BLaER1 (cell line): ENCODE data around the gene SESN3.
"Not testable (repeated sequence)": the region's sequence is repeated elsewhere in the genome, so short reads cannot be mapped to it uniquely, and the experiment has no call there.

Experiments
- H3K27ac ChIP-seq: shearing (Covaris generic); formaldehyde crosslinking; 2 replicates; pipeline ENCODE4 v1.8.1; 2022
- H3K27me3 ChIP-seq: shearing (Covaris generic); formaldehyde crosslinking; 2 replicates; pipeline ENCODE4 v1.8.1; 2022
- H3K36me3 ChIP-seq: shearing (Covaris generic); formaldehyde crosslinking; 2 replicates; pipeline ENCODE4 v1.8.1; 2022
- H3K4me1 ChIP-seq: shearing (Covaris generic); formaldehyde crosslinking; 2 replicates; pipeline ENCODE4 v1.8.1; 2022
- H3K4me2 ChIP-seq: shearing (Covaris generic); formaldehyde crosslinking; 2 replicates; pipeline ENCODE4 v1.8.1; 2022
- H3K4me3 ChIP-seq: shearing (Covaris generic); formaldehyde crosslinking; 2 replicates; pipeline ENCODE4 v1.8.1; 2022
- H3K9ac ChIP-seq: shearing (Covaris generic); formaldehyde crosslinking; 2 replicates; pipeline ENCODE4 v1.8.1; 2022
- H3K9me3 ChIP-seq: shearing (Covaris generic); formaldehyde crosslinking; 2 replicates; pipeline ENCODE4 v1.8.1; 2022
- H4K20me1 ChIP-seq: shearing (Covaris generic); formaldehyde crosslinking; 2 replicates; pipeline ENCODE4 v1.8.1; 2022
- Cebpa-rat ChIP-seq: shearing (Covaris generic); IDR thresholded peaks from 2 replicates; pipeline ENCODE4 v1.8.1; 2022

SESN3 gene

DNA sequence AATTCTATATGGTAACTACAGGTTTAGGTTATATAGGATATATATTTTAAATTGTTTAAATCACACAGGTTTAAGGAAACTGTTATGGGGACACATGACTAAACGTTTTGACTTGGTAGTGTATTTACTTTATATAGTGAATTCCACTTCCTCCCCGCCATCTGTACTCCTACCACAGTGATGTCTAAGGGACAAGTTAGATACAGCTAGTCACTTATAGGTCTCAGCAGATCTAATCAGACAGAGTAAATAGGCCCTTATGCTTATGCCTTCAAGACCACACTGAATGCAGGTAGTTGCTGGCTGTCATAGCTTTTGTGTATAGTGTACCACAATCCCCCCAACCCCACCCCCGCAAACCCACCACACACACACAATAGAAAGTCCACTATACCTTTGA is 8.2 kb downstream of the SESN3 start:
- Histone ChIP-seq H3K4me2 (no peak overlapping the region), H3K4me3 (no peak overlapping the region), H3K4me1 (no peaks in the 10 kb centered on the region), H3K27ac (no peak overlapping the region), H3K36me3 (peaks cover 5% of the 10 kb centered on the region; the same call in 1 of the 2 replicates), H3K27me3 (no peaks in the 10 kb centered on the region), H4K20me1 (no peaks in the 10 kb centered on the region), H3K9ac (no peak overlapping the region), H3K9me3 (peaks cover 17% of the 10 kb centered on the region)
- no peak for TF ChIP-seq Cebpa-rat

DNA sequence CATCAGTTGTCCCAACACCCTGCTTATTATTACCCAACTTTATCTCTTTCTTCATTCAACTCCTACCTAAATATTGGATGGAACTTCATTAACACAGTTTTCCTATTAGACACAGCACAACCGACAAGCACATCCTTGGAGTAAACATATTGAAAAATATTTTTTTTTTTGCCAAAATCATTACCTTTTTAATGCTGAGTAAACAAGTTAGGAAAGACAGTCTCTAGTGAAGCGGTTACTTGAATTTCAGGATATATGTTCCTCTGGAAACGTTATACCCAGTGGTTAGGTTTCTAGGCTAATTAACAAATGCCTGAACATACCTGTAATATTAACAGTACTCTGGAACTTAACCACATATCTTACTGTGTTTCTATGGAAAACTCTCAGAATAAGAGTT is 11.4 kb downstream of the SESN3 start:
- no peak for TF ChIP-seq Cebpa-rat
- Histone ChIP-seq H3K27ac (no peak overlapping the region), H4K20me1 (no peaks in the 10 kb centered on the region)

DNA sequence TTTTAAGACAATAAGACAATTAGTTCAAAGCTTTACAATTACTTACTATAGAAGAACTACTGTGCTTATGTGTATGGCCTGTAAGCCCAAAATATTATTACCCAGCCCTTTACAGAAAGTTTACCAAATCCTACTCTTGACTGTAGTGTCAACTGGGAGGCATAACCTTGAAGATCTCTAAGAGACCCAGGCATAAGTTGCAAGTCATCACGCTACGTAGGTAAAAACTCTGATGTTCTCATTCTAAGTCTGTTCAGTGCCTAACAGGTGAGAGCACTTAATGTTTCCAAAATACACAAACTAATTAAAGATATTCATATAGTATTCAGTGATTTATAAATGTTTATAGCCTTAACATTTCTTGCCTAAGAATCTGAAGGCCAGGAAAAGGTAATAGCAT is 12.9 kb downstream of the SESN3 start:
- Histone ChIP-seq H3K27ac (no peak overlapping the region), H3K36me3 (no peaks in the 10 kb centered on the region), H3K9me3 (0 out of 2 replicates have a peak, but pooled peaks cover 3% of the 10 kb centered on the region), H3K4me1 (no peaks in the 10 kb centered on the region), H4K20me1 (no peaks in the 10 kb centered on the region), H3K4me2 (no peak overlapping the region), H3K9ac (no peak overlapping the region), H3K4me3 (no peak overlapping the region), H3K27me3 (no peaks in the 10 kb centered on the region)
- TF ChIP-seq Cebpa-rat = no peak

More for the DNA sequence above, 11.4 kb downstream of the SESN3 start:
- Histone ChIP-seq H3K4me1 (no peaks in the 10 kb centered on the region), H3K9ac (no peak overlapping the region), H3K4me3 (no peak overlapping the region), H3K36me3 (no peaks in the 10 kb centered on the region; the same call in 1 of the 2 replicates), H3K4me2 (no peak overlapping the region), H3K9me3 (peaks cover 7% of the 10 kb centered on the region), H3K27me3 (no peaks in the 10 kb centered on the region)

DNA sequence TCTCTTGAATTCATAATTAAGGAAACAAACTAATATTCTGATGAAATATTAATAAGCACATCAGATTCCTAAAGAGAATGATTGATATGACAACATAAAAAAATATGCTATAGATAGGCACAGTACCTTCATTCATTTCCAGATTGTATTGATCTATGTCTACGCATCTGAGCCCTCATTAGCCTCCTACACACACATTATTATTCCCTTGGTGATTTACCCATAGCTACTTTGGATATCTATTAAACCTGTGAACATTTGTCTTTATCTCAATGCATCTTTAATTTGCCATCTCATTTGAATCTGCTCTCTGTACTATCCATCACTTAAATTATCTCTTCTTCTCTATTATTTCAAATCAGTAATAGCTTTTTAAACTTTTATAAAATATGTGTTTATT is 18.4 kb downstream of the SESN3 start:
- Histone ChIP-seq H3K36me3 (0 out of 2 replicates have a peak, but pooled peaks cover 12% of the 10 kb centered on the region), H4K20me1 (no peaks in the 10 kb centered on the region), H3K9ac (no peak overlapping the region), H3K9me3 (peaks cover 12% of the 10 kb centered on the region), H3K27me3 (no peaks in the 10 kb centered on the region), H3K27ac (no peak overlapping the region), H3K4me3 (no peak overlapping the region), H3K4me2 (no peak overlapping the region), H3K4me1 (no peaks in the 10 kb centered on the region)
- no peak for TF ChIP-seq Cebpa-rat

DNA sequence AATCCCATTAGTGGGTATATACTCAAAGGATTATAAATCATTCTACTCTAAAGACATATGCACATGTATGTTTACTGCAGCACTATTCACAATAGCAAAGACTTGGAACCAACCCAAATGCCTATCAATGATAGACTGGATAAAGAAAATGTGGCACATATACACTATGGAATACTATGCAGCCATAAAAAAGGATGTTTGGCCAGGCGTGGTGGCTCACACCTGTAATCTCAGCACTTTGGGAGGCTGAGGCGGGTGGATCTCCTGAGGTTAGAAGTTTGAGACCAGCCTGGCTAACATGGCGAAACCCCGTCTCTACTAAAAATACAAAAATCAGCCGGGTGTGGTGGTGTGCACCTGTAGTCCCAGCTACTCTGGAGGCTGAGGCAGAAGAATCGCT is 21.5 kb downstream of the SESN3 start:
- peaks cover 12% of the 10 kb centered on the region for H3K9me3 ChIP-seq
- H3K4me3 ChIP-seq, H4K20me1 ChIP-seq, H3K27me3 ChIP-seq, H3K27ac ChIP-seq, H3K9ac ChIP-seq, H3K4me1 ChIP-seq, H3K4me2 ChIP-seq: not testable (repeated sequence)
- H3K36me3 ChIP-seq = 0 out of 2 replicates have a peak, but pooled peaks cover 12% of the 10 kb centered on the region

DNA sequence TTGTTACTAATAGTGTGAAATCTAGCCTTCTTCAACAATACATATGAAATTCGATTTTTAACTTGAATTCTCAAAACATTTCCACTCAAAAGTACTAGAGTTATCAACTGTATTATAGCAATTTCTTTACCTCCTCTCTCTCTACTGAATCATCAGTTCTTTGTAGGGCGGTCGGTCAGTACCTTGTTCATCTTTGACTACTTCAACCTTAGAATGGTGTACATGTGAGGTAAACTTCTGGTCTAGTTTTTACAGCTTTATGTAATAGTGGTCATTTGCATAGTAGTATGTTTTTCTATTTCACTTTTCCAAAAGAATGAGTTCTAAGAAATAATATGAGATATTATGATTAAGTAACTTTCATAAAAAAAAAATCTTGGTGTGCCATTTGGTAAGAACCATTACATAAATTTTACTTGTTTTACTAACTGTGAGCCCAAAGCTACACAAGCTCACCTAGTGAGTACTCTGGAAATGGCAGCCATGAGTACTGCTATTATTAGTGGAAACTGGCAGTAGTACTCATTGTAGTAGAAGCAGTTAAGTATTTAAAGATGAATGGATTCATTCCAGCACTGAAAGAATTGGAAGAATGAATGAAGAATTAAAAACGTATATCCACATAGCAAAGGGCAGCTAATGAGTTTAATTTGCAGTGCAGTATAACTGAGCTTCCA is 30.1 kb downstream of the SESN3 start:
- no peak overlapping the region for H3K27ac ChIP-seq
- no peaks in the 10 kb centered on the region for H4K20me1 ChIP-seq
- no peaks in the 10 kb centered on the region for H3K36me3 ChIP-seq
- H3K9me3 ChIP-seq = no peaks in the 10 kb centered on the region
- no peaks in the 10 kb centered on the region for H3K27me3 ChIP-seq
- no peak overlapping the region for H3K4me3 ChIP-seq
- H3K4me2 ChIP-seq = no peak overlapping the region
- H3K4me1 ChIP-seq = no peaks in the 10 kb centered on the region
- TF ChIP-seq Cebpa-rat = no peak
- H3K9ac ChIP-seq = no peak overlapping the region

DNA sequence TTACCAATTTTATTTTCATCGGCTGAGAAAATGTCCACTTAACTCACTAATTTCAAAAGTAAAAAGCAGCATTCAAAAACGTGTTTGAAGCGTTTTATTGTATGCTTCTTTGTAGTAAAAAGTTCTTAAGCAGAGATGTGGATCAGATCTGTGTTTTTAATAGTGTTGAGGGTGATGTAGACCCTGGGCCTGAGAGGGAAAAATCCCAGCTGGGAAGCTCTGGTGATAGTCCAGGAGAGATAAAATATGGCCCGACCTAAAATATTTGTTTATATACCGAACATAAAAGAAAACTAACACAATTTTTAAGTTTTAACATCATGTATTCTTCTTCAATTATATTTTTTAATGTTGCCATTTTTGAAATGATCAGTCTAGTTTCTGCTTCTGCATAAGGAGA is 35.2 kb downstream of the SESN3 start:
- Histone ChIP-seq H3K27me3 (no peaks in the 10 kb centered on the region), H3K36me3 (peaks cover 4% of the 10 kb centered on the region; the same call in 1 of the 2 replicates), H4K20me1 (no peaks in the 10 kb centered on the region), H3K9me3 (no peaks in the 10 kb centered on the region), H3K9ac (no peak overlapping the region), H3K4me2 (no peak overlapping the region), H3K27ac (no peak overlapping the region), H3K4me3 (no peak overlapping the region), H3K4me1 (no peaks in the 10 kb centered on the region)
- no peak for TF ChIP-seq Cebpa-rat

DNA sequence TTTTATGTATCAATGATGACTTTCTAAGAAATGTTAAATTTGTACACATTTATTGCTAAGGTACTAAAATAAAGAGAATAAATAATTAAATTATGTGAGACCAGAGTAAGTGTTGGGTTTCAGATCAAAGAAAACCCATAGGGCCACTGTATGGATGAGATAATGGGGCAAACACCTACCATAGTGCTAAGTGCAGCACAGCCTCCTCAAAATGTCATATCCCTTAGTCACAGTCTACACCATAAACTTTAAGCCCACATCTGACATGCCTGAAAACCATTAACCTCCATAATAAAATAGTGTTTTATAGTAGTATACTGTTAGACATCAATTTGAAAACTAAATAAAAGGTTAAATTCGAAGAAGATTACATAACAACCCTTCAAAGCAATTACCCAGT is 37.5 kb downstream of the SESN3 start:
- Histone ChIP-seq H3K4me2 (no peak overlapping the region), H4K20me1 (no peaks in the 10 kb centered on the region)
- no peak for TF ChIP-seq Cebpa-rat

DNA sequence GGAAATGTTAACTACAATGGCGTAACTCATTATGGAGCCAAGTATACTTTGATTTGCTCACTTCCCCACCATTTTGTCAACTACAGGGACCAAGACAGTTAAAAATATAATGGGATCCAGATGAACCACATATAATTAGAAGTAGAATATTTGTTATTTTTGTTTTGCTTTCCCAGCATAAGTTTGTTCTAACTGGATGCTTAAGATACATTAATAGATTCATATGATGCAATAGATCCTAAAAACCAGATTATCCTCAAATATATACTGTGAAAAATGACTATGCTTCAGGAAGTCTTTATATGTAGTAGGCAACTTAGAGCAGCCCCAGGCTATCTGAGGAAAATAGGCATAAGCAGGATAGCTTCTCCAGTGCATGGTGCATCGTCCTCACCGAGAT is 38.3 kb downstream of the SESN3 start:
- Histone ChIP-seq H3K36me3 (peaks cover 4% of the 10 kb centered on the region; the same call in 1 of the 2 replicates), H3K27me3 (no peaks in the 10 kb centered on the region), H3K9me3 (no peaks in the 10 kb centered on the region), H3K4me2 (no peak overlapping the region), H4K20me1 (no peaks in the 10 kb centered on the region), H3K4me3 (no peak overlapping the region), H3K27ac (no peak overlapping the region), H3K9ac (no peak overlapping the region), H3K4me1 (no peaks in the 10 kb centered on the region)
- TF ChIP-seq Cebpa-rat = no peak

More for the DNA sequence above, 37.5 kb downstream of the SESN3 start:
- peaks cover 4% of the 10 kb centered on the region; the same call in 1 of the 2 replicates for H3K36me3 ChIP-seq
- no peak overlapping the region for H3K27ac ChIP-seq
- no peaks in the 10 kb centered on the region for H3K27me3 ChIP-seq
- no peak overlapping the region for H3K4me3 ChIP-seq
- H3K9ac ChIP-seq = no peak overlapping the region
- no peaks in the 10 kb centered on the region for H3K9me3 ChIP-seq
- no peaks in the 10 kb centered on the region for H3K4me1 ChIP-seq

DNA sequence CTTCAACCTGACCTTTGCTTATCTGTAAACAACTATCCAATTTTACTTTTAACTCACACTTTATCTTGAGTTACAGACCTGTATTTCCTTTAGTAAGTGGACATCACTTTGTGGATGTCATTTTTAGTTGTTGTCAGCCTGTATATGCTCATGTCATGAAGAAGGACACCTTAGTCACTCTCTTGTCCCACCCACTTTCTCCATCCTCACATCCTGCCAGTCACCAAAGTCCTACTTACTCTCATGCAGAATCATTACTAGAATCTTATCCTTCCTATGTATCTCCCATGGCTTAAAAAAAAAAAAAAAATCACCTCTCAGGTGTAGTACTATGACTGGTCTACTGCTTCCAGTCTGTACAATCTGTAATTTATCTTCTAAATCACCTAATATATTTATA is 43.3 kb downstream of the SESN3 start:
- no peak overlapping the region for H3K4me2 ChIP-seq
- H3K4me3 ChIP-seq = no peak overlapping the region
- no peaks in the 10 kb centered on the region for H3K27me3 ChIP-seq
- TF ChIP-seq Cebpa-rat = no peak
- H3K9ac ChIP-seq = no peak overlapping the region
- no peaks in the 10 kb centered on the region for H3K4me1 ChIP-seq
- H3K9me3 ChIP-seq = no peaks in the 10 kb centered on the region
- no peak overlapping the region for H3K27ac ChIP-seq
- peaks cover 7% of the 10 kb centered on the region for H3K36me3 ChIP-seq
- H4K20me1 ChIP-seq = no peaks in the 10 kb centered on the region

DNA sequence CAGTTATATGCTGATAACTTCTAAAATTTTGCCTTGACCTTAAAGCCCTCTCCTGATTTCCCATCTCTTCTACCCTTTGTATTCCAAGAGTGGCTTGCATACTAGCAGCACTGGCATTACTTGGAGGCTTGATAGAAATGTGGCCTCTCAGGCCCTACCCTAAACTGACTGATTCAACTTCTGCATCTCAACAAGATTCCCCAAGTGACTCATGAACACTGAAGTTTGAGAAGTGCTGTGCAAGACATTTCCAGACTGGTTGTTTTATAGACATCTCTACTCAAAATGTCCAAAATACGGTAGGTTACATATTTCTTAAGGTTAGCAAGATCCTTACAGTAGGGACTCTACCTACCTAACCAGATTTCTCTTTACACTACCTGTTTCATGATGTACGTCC is 48.6 kb downstream of the SESN3 start:
- Histone ChIP-seq H3K27me3 (no peaks in the 10 kb centered on the region), H3K4me3 (no peak overlapping the region), H3K36me3 (peaks cover 18% of the 10 kb centered on the region)

More for the DNA sequence above, 48.6 kb downstream of the SESN3 start:
- Histone ChIP-seq H3K27ac (no peak overlapping the region), H3K4me2 (no peak overlapping the region), H3K4me1 (no peaks in the 10 kb centered on the region), H4K20me1 (no peaks in the 10 kb centered on the region), H3K9ac (no peak overlapping the region), H3K9me3 (no peaks in the 10 kb centered on the region)
- no peak for TF ChIP-seq Cebpa-rat
